CD4-positive, alpha-beta T cell treated with Interleukin-1 beta for 1 hour (primary cell): ENCODE data around the gene ATP10D.
A peak's percentile ranks its signal among the peaks of the same experiment; 100 is the strongest.
"Not testable (repeated sequence)": the region's sequence is repeated elsewhere in the genome, so short reads cannot be mapped to it uniquely, and the experiment has no call there.

Experiments used
- DNase-seq, 2 donors: peaks; one replicate each; pipeline ENCODE4 v3.0.0-alpha.2; 2020 to 2022

Gene ATP10D

GRCh38 chr4:47490550-47490949 is 5.5 kb downstream of the ATP10D start:
- DNase-seq = peak in 1 of 2 donors; percentile 24

GRCh38 chr4:47493238-47494123 is 8.4 kb downstream of the ATP10D start:
- no peak for DNase-seq

DNA sequence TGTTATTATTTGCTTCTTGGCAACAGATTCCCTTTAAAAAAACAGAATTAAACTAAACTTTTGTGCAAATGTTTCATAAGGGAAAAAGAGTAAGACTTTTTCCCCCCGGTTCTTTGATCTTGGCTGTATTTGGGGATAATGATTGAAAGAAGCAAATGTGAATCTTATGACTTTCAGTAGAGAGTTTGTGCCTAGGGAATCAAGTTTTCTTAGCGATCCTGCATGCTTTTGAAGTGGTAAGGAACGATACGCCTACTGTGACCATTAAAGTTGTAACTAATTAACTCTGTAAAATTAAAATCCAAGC is 9.0 kb downstream of the ATP10D start:
- DNase-seq = no peak

- DNase-seq = no peak
These were observed 13.8 kb downstream of the ATP10D start for GRCh38 chr4:47498899-47499298.

DNA sequence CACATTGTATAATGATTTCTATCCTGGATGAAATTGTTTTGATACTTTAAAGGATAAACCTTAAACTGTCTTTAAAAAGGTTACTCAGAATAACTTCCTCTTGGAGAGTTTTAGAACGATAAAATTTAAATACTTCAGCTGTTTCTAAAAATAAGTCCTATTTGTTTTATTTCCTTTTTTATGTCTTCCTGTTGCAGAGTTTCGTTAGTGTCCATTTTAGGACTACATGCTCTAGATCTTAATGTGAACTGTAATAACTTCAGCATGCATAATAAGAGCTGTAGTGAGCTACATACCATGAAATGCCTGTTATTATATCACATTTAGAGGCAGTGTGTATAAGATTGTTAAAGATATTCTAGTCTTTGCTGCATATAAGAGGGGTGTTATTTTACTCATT is 14.6 kb downstream of the ATP10D start:
- no peak for DNase-seq

DNA sequence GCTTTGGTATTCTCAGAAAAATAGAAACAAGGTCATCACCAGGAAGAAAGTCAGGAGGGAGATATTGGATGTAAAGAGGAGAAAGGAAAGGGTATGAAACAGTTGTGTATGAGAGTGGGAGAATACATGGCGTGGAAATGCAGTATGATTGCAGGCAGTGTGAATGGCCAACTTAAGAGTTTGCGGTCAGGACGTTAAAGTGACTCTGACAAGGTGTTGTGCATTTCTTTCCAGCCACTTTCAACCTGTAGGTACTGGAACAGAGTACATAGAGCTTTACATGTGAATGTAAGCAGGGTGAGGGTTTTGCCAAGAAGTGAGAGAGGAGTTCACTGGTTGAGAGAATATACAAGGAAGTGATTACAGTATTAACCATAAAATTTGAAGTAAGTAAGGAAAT is 15.7 kb downstream of the ATP10D start:
- DNase-seq = no peak

DNA sequence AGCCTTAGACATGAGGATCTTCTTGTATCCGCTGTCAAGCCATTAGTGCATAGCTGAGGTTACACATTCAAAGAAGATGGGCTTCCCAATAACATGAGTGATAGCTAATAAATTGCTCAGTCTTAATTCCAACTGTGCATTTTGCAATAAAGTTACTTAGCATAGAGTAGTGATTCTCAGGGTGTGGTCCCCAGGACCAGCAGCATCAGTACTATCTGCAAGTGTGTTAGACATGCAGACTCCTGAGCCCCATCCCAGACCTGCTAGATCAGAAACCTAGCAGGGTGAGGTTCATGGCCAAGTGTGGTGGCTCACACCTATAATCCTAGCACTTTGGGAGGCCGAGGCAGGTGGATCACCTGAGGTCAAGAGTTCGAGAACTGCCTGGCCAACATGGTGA is 20.1 kb downstream of the ATP10D start:
- DNase-seq = no peak

DNA sequence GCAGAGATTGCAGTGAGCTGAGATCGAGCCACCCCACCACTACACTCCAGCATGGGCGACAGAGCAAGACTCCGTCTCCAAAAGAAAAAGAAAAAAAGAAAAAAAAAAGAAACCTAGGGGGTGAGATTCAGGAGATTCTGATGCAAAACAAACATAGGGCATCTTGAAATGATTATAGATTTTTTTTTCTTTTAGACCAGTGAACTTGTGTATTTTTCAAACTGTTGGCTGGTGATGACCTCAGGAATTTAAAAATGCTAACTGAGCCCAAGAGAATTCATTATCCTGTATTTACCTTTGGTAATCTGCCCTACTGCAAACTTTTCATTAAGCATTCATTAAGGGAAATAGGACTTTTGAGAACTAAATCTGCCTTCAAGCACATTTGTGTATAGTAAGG is 20.6 kb downstream of the ATP10D start:
- DNase-seq = no peak

DNA sequence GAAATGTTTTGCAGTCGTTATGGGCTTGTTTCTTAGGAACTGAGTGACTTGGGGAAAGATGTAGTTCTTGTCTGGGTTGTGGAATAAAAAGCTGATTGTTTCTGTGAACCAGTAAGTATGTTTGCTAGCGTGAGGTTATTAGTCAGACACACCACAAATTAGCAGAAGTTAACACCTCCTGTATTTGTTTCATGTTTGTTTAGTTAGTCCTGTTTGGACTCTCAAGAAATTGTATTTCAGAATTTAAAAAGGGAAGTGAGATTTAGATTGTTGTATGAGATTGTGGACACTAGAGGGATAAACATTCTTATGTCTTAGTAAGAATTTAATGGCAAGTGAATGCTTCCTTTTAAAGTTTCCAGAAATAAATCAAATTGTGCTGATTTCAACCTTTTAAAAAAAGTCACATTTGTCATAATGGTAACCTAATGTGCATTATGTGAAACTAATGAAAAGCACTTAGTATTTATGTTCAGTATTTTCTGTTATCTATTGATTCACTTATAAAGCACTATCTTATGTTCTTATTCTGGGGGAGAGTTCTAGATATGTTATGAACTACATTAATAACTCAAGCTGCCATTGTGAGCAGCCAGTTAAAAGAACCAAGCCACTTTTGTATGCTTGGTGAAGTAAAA is 25.6 kb downstream of the ATP10D start:
- DNase-seq = no peak

GRCh38 chr4:47513461-47513860 is 28.4 kb downstream of the ATP10D start:
- no peak for DNase-seq

DNA sequence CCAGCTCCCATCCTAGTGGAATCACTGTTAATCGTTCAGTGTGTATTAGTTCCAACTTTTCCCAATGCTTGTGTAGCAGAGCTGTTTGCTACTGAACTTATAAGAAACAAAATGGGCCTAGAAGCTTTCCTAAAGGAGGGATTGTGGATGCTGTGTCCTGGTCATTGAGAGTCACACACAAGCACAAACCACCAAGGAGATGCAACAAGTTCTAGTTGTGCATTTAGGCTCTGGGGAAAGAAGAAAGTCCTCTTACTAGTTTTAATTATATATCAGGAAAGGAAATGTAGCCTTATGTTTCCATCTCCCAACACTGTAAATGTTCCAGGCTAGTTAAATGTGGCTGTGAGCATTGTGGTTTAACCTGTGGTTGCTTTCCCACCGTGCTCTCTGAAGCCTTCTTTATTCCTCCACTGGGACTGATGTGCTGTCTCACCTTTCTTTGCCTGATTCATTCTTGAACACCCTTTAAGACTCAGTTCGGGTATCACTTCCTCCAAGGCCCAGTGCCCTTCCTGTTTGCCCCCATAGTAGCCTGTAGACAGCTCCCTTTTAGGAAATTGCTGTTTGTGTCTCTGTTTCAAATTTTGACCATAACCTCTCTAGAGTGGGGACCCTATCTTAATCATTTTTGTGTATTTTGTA is 34.3 kb downstream of the ATP10D start:
- DNase-seq = peak in 1 of 2 donors; percentile 4

- no peak for DNase-seq
These were observed 40.2 kb downstream of the ATP10D start for GRCh38 chr4:47525154-47525819.

DNA sequence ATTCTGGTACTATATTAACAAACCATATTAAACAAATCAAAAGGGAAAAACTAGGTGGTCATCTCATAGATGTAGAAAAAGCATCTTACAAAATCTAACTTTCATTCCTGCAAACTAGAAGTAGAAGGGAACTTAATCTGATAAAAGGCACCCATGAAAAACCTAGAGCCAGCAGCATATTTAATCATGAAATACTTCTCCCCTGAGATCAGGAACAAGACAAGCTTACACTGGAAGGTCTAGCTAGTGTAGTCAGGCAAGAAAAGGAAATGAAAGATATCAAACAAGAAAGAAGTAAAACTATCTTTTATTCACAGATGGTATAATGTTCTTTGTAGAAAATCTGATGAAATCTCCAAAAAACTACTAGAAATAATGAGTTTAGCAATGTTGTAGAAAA is 41.2 kb downstream of the ATP10D start:
- DNase-seq = no peak

- DNase-seq = not testable (repeated sequence)
These were observed 43.6 kb downstream of the ATP10D start for GRCh38 chr4:47528646-47529045.

DNA sequence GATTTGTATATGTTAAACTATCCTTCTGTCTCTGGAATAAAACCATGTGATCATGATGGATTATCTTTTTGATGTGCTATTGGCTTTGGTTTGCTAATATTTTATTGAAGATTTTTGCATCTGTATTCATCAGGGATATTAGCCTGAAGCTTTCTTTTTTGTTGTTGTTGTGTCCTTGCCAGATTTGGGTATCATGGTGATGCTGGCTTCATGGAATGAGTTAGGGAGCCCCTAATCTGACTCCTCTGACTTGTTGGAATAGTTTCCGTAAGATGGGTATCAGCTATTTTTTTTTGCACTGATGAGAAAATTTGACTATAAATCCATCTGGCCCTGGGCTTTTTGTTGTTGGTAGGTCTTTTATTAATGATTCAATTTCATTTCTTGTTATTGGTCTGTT is 45.7 kb downstream of the ATP10D start:
- DNase-seq = no peak

- DNase-seq = peak; percentile 65 to 66
These were observed 46.3 kb downstream of the ATP10D start for GRCh38 chr4:47531241-47531953.

DNA sequence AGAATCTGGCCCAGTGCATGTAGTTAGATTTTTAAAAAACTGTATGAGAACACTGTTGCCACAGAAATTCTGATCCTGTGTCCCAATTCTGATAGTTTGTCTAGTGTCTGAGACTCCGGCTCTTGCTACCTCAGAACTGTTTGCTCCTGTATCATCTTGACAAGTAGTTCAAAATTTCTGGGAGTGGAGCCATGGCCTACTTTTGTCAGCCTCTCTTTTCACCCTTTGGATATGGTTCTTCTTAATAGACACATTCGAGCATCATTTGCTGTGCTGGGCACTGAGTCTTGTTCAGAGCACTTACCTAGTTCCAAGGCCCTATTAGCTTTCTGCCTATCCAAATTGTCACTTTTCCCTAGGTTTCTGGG is 46.9 kb downstream of the ATP10D start:
- DNase-seq = no peak

DNA sequence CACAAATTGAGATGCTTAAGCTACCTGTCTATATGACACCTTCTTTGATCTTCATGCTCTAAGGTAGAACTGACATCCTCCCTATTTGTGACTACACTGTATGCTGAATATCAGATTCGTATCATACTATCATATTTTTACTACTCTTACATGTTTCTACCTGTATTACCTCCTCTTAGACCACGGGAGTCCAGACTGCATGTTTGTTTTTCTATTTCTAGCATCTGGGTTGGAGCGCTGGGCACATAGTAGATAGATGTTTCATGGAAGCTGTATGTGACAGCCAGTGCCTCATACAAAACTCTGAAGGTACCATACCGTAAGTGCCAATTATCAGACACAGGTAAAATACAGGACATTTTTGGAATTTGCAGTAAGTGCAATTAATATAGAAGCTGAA is 47.6 kb downstream of the ATP10D start:
- no peak for DNase-seq

GRCh38 chr4:47533689-47534347 is 48.7 kb downstream of the ATP10D start:
- DNase-seq = no peak

GRCh38 chr4:47534772-47535171 is 49.7 kb downstream of the ATP10D start:
- DNase-seq = no peak

DNA sequence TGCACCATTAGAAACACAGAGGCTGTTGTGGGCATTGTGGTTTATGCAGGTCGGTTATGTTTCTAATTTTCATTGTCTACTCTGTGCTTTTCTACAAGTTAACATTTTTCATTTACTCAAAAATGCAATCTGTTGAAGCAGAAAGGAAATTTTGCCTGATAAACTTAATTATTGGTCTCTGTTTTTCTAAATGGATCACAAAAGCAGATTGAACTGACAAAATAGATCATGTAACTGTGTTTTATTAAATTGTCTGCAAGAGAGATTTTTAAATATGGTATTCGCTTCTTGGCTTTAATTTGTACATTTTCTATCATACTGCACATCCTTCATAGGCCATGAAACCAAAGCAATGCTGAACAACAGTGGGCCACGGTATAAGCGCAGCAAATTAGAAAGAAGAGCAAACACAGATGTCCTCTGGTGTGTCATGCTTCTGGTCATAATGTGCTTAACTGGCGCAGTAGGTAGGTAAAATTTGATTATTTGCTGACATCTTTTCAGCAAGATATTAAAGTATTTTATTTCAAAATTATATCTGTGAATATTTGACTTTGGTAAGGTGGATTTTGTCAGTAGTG is 50.6 kb downstream of the ATP10D start:
- no peak for DNase-seq

GRCh38 chr4:47536966-47537365 is 51.9 kb downstream of the ATP10D start:
- DNase-seq = no peak
